Immature natural killer cell (primary cell): ENCODE data around the gene ATP6V1D. TPM values are rescaled to one million over a fixed set of nuclear protein-coding genes. Genes with fewer than 3 reads are reported as not detected.

Source experiments
- DNase-seq, 3 donors: peaks; one replicate each; pipeline ENCODE4 v3.0.0; 2022; ENCODE audit warnings: mixed read lengths in 1 of 3
- H3K27ac Mint-ChIP-seq, 6 donors: one replicate each; pipeline ENCODE4 v1.8.0; 2020; ENCODE audit warnings: mixed read lengths in 6 of 6, mild to moderate bottlenecking in 5 of 6, inconsistent platforms in 4 of 6, moderate library complexity in 3 of 6
- H3K27me3 Mint-ChIP-seq, 3 donors: one replicate each; pipeline ENCODE4 v1.8.0; 2020 to 2021; ENCODE audit warnings: low read depth in 3 of 3, mild to moderate bottlenecking in 3 of 3, mixed read lengths in 3 of 3, moderate library complexity in 3 of 3, inconsistent platforms in 1 of 3
- H3K36me3 Mint-ChIP-seq, 3 donors: one replicate each; pipeline ENCODE4 v1.8.0; 2020; ENCODE audit warnings: mixed read lengths in 3 of 3, inconsistent platforms in 2 of 3, mild to moderate bottlenecking in 2 of 3
- H3K4me1 Mint-ChIP-seq, 2 donors: one replicate each; pipeline ENCODE4 v1.8.0; 2020; ENCODE audit warnings: inconsistent platforms in 2 of 2, mild to moderate bottlenecking in 2 of 2, mixed read lengths in 2 of 2, moderate library complexity in 1 of 2
- H3K4me3 Mint-ChIP-seq, 5 donors: one replicate each; pipeline ENCODE4 v1.8.0; 2020; ENCODE audit warnings: mild to moderate bottlenecking in 5 of 5, mixed read lengths in 5 of 5, inconsistent platforms in 3 of 5, moderate library complexity in 3 of 5
- H3K9me3 Mint-ChIP-seq, 6 donors: one replicate each; pipeline ENCODE4 v1.8.0; 2020; ENCODE audit warnings: mild to moderate bottlenecking in 6 of 6, mixed read lengths in 6 of 6, inconsistent platforms in 4 of 6, moderate library complexity in 3 of 6
- polyA plus RNA-seq, 3 donors: library from polyadenylated mRNA; unstranded; fragments of 300-500 nt; fragmentation: Illumina TruSeq; gene quantifications; one replicate each; pipeline ENCODE4 v1.2.3, GENCODE V29; 2021

The ATP6V1D gene
- polyA plus RNA-seq, 3 donors from 2014 or later = 74.0 to 94.9 (median 80.1) TPM

DNA sequence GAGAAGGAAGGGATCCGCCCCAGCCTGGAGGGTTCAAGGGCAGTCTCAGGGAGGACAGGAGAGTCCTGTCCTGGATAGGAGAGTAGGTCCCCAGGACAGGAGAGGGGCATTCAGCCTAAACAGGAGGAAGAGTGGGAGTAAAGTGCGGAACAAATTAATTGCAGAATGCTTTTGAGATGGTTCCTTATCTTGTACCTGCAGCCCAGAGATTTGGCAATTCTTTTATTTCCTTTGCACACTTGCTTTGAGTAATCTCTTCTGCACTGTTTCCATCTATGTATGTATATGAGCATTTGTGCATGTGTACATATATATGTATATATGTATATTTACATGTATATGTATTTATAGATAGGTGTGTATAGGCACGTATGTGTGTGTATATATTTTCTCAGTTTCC, 29.7 kb upstream of the ATP6V1D start:
- DNase-seq = no peak

DNA sequence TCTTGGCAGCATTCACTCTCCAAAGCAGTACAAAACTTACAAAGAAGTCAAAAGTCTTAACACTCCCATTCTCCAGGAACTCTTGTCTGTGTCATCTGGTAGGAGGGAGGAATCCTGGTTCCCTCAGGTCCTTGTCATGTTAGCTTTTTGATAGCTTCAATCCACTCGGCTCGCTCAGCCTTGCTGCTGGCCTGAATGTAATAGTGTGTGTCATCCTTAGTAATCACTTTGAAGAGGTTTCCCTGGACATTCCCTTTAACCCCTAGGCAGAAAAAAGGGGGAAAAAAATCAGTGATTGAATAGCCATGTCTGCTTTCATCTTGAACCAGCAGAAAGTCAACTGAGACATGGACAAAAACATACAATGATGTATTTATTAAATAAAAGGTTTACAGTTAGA, 27.6 kb upstream of the ATP6V1D start:
- no peaks in the 10 kb centered on the region for H3K4me1 Mint-ChIP-seq
- no peaks in the 10 kb centered on the region for H3K27me3 Mint-ChIP-seq
- H3K27ac Mint-ChIP-seq = peak overlapping the region in 1 of 6 donors; percentile 23
- no peak overlapping the region for H3K4me3 Mint-ChIP-seq
- no peaks in the 10 kb centered on the region for H3K9me3 Mint-ChIP-seq
- DNase-seq = no peak
- H3K36me3 Mint-ChIP-seq = peaks cover 16 to 44% (median 16%) of the 10 kb centered on the region in 3 donors

More for the DNA sequence above, 29.7 kb upstream of the ATP6V1D start:
- peaks cover 6 to 25% (median 8%) of the 10 kb centered on the region in 3 donors for H3K36me3 Mint-ChIP-seq
- H3K4me1 Mint-ChIP-seq = no peaks in the 10 kb centered on the region
- H3K9me3 Mint-ChIP-seq = no peaks in the 10 kb centered on the region
- H3K4me3 Mint-ChIP-seq = no peak overlapping the region
- peaks cover 0 to 2% (median 0%) of the 10 kb centered on the region in 3 donors for H3K27me3 Mint-ChIP-seq
- H3K27ac Mint-ChIP-seq = no peak overlapping the region

DNA sequence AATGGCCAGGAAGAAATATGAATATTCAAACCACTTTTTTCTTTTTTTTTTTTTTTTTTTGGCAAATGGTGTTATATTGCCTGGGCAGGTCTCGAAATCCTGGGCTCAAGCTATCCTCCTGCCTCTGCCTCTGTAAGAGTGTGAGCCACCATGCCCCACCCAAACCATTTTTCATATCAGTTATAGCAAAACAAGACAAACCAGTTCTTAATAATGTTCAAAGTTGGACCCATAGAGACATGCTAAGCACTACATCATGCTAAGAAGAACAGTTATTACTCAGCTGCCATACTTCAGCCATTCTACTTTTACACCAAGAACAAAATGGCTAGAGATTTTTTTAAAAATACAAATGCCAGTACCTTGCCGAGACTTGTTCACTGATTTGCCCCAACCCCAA, 26.0 kb upstream of the ATP6V1D start:
- Mint-ChIP-seq H3K27me3 (no peaks in the 10 kb centered on the region), H3K36me3 (peaks cover 25 to 55% (median 27%) of the 10 kb centered on the region in 3 donors), H3K27ac (no peak overlapping the region), H3K4me3 (no peak overlapping the region), H3K9me3 (no peaks in the 10 kb centered on the region), H3K4me1 (no peaks in the 10 kb centered on the region)
- DNase-seq = no peak

DNA sequence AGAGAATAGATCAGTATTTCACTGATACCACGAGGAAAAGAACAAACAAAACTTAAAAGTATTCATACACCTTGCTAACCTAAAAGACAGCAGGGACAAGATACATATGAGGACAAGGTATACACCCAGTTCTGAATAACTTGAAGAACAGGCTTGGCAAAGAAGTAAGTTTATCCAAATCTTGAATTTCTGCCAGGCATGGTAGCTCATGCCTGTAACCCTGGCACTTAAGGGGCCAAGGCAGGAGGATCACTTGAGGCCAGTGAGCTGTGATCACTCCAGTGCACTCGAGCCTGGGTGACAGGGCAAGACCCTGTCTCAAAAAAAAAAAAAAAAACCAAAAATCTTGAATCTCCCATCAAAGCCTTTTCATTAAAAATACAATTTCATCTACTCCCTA, 25.5 kb upstream of the ATP6V1D start:
- no peaks in the 10 kb centered on the region for H3K9me3 Mint-ChIP-seq
- H3K27ac Mint-ChIP-seq = no peak overlapping the region
- no peaks in the 10 kb centered on the region for H3K4me1 Mint-ChIP-seq
- no peaks in the 10 kb centered on the region for H3K27me3 Mint-ChIP-seq
- H3K36me3 Mint-ChIP-seq = peaks cover 27 to 60% (median 28%) of the 10 kb centered on the region in 3 donors
- no peak overlapping the region for H3K4me3 Mint-ChIP-seq
- DNase-seq = no peak

DNA sequence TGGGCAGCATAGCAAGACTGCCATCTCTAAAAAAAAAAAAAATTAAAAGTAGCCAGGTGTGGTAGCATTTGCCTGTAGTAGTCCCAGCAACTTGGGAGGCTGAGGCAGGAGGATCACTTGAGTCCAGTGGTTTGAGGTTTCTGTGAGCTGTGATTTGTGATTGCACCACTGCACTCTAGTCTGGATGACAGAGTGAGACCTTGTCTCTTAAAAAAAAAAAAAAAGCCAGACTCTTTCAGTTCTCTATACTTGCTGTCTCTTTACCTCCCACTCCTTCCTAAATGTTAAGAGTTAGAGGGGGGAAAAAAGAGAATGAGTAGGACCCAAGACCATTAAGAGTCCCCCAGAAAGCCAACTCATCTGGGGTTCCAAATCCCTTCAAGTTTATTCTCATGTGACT, 18.3 kb upstream of the ATP6V1D start:
- Mint-ChIP-seq H3K4me3 (no peak overlapping the region), H3K36me3 (peaks cover 41 to 62% (median 46%) of the 10 kb centered on the region in 3 donors), H3K4me1 (peaks cover 8 to 27% of the 10 kb centered on the region in 2 donors), H3K27ac (peak overlapping the region in 1 of 6 donors; percentile 27), H3K27me3 (no peaks in the 10 kb centered on the region), H3K9me3 (no peaks in the 10 kb centered on the region)
- no peak for DNase-seq

DNA sequence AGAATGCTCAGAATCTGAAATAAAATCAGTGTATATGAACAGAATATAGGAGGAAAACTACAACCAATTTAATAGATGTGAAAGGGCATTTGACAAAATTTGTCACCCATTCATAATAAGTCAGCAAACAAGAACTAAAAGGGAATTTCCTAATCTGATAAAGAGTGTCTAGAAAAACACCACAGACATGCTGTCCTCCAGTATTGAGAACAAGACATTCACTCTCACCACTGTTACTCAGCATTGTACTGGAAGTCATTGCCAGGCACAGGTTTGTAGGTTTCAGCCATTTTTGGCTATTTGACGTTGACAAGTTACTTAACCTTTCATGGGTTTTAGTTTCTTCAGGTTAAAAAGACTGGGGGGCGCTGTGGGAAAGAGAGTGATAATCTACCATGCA, 13.7 kb upstream of the ATP6V1D start:
- H3K36me3 Mint-ChIP-seq = peaks cover 16 to 34% (median 28%) of the 10 kb centered on the region in 3 donors
- no peak for DNase-seq

DNA sequence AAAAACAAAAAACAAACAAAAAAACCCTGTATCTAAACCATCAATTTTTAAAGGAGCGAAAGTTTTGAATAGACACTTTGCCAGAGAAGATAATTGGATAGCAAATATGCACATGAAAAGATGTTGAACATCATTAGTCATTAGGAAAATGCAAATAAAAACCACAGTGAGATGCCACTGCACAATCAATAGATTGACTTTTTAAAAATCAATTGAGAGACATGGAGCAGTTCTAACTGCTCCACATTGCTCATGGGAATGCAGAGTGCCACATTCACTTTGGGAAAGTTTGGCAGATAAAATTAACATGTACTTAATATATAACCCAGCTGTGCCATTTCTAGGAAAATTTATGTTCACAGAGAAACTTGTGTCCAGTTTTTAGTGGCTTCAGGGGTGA, 13.2 kb upstream of the ATP6V1D start:
- no peak for DNase-seq
- no peak overlapping the region for H3K27ac Mint-ChIP-seq
- H3K36me3 Mint-ChIP-seq = peaks cover 18 to 33% (median 30%) of the 10 kb centered on the region in 3 donors
- no peak overlapping the region for H3K4me3 Mint-ChIP-seq
- H3K4me1 Mint-ChIP-seq = peaks cover 11 to 63% of the 10 kb centered on the region in 2 donors
- H3K9me3 Mint-ChIP-seq = no peaks in the 10 kb centered on the region
- no peaks in the 10 kb centered on the region for H3K27me3 Mint-ChIP-seq

More for the DNA sequence above, 13.7 kb upstream of the ATP6V1D start:
- H3K4me1 Mint-ChIP-seq = peaks cover 10 to 60% of the 10 kb centered on the region in 2 donors
- no peak overlapping the region for H3K4me3 Mint-ChIP-seq
- H3K9me3 Mint-ChIP-seq = no peaks in the 10 kb centered on the region
- H3K27me3 Mint-ChIP-seq = no peaks in the 10 kb centered on the region
- peak overlapping the region in 2 of 6 donors; percentile 13 to 39 for H3K27ac Mint-ChIP-seq

DNA sequence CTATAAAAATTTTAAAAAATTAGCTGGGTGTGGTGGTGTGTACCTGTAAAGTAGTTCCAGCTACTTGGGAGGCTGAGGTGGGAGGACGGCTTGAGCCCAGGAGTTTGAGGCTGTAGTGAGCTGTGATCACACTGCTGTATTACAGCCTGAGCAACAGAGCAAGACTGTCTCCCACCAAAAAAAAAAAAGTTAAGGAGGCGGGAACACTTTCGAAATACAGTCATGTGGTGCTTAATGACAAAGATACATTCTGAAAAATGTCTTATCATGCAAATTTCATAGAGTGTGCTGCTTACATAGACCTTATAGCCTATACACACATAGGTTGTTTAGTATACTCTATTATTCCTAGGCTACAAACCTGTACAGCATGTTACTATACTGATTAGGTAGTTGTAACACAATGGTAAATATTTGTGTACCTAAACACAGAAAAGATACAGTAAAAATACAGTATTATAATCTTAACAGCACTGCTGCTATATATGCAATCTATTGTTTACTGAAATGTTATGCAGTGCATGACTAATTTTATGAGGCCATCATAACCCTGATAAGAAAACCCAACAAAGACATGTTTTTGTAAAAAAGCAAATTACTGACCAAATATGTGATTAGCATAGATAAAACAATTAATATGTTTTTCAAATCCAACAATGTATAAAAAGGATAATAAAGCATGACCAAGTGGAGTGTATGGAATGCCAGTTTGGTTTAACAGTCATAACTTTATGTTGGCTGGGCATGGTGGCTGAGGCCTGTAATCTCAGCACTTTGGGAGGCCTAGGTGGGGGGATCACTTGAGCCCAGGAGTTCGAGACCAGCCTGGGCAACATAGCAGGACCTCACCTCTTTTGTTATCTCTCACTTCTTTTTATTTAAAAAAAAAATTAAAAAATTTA, 11.9 kb upstream of the ATP6V1D start:
- Mint-ChIP-seq H3K27ac (no peak overlapping the region), H3K9me3 (no peaks in the 10 kb centered on the region)

DNA sequence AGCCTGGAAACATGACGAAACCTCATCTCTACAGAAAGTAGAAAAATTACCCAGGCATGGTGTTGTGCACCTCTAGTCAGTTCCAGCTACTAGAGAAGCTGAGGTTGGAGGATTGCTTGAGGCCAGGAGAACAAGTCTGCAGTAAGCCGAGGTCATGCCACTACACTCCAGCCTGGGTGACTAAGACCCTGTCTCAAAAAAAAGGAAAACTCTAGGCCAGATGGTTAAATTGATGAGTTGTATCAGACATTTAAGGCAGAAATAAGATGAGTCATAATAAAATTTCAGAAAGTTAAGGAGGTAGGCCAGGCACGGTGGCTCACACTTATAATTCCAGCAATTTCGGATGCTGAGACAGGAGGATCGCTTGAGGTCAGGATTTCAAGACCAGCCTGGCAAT, 11.2 kb upstream of the ATP6V1D start:
- no peaks in the 10 kb centered on the region for H3K27me3 Mint-ChIP-seq
- H3K9me3 Mint-ChIP-seq = no peaks in the 10 kb centered on the region
- no peak overlapping the region for H3K4me3 Mint-ChIP-seq
- peak overlapping the region in 1 of 6 donors; percentile 34 for H3K27ac Mint-ChIP-seq
- H3K36me3 Mint-ChIP-seq = peaks cover 13 to 26% (median 22%) of the 10 kb centered on the region in 3 donors
- DNase-seq = no peak
- H3K4me1 Mint-ChIP-seq = peaks cover 15 to 75% of the 10 kb centered on the region in 2 donors

More for the DNA sequence above, 11.9 kb upstream of the ATP6V1D start:
- H3K27me3 Mint-ChIP-seq = no peaks in the 10 kb centered on the region
- no peak overlapping the region for H3K4me3 Mint-ChIP-seq
- H3K4me1 Mint-ChIP-seq = peaks cover 15 to 72% of the 10 kb centered on the region in 2 donors
- H3K36me3 Mint-ChIP-seq = peaks cover 14 to 25% (median 25%) of the 10 kb centered on the region in 3 donors
- DNase-seq = no peak

DNA sequence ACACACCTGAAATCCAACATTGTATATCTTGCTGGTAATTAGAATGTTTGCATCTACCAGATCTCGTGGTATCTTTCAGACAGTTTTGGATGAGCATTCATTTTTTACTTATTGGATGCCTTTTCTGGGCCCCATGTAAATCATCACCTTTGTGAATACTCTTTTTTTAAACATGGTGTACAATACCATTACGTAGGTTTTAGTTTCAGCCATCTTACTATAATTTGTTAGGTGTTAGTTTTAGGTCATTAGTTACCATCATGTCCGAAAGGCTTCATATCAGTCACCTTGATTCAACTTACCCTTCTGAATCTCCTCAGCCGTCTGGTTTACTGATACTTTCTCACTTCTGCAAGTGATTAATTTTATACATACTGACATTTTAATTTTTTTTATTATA, 5.9 kb upstream of the ATP6V1D start:
- peaks cover 27 to 79% of the 10 kb centered on the region in 2 donors for H3K4me1 Mint-ChIP-seq
- H3K4me3 Mint-ChIP-seq = no peak overlapping the region
- no peak overlapping the region for H3K27ac Mint-ChIP-seq
- no peak for DNase-seq
- H3K27me3 Mint-ChIP-seq = no peaks in the 10 kb centered on the region
- peaks cover 11 to 25% (median 24%) of the 10 kb centered on the region in 3 donors for H3K36me3 Mint-ChIP-seq
- no peaks in the 10 kb centered on the region for H3K9me3 Mint-ChIP-seq

DNA sequence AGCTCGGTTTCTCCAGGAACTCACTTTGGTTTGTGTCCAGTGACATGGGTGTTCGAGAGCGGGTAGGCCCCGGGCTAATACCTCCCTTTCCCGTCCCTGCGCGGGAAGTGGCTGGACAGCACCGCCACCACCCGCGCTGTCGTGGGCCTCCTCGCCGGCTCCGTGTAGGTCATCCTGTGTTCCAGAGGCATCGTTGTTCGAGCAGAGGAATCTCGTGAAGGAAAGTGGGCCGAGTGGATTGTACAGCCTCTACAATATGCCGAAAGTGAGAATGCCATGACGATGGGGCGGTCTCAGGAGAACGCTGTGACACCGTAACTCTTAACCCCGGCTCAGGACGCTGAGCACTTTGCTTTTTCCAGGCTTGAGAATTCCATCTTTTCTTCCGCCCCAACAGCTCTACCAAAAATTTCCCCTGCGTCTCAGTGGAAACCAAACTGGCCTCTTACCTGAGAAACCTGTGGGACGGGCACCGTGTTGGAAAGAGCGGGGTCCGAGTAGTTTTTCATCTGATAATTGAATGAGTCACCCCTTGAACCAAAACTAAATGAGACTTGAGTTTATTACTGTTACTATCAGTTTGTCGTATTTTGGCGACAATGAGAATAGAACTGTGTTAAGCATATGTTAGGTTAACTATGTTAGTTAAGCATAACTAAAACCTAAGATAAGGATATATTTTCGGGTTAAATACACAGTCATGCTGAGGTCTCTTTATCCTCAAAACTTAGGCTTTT, 1.0 kb upstream of the ATP6V1D start:
- Mint-ChIP-seq H3K9me3 (no peaks in the 10 kb centered on the region), H3K36me3 (peaks cover 0 to 10% (median 5%) of the 10 kb centered on the region in 3 donors), H3K27ac (peak overlapping the region; percentile 94 to 100 (median 98)), H3K27me3 (peaks cover 8 to 9% (median 8%) of the 10 kb centered on the region in 3 donors), H3K4me3 (peak overlapping the region; percentile 97 to 99 (median 99)), H3K4me1 (peaks cover 52 to 79% of the 10 kb centered on the region in 2 donors)
- DNase-seq = no peak

DNA sequence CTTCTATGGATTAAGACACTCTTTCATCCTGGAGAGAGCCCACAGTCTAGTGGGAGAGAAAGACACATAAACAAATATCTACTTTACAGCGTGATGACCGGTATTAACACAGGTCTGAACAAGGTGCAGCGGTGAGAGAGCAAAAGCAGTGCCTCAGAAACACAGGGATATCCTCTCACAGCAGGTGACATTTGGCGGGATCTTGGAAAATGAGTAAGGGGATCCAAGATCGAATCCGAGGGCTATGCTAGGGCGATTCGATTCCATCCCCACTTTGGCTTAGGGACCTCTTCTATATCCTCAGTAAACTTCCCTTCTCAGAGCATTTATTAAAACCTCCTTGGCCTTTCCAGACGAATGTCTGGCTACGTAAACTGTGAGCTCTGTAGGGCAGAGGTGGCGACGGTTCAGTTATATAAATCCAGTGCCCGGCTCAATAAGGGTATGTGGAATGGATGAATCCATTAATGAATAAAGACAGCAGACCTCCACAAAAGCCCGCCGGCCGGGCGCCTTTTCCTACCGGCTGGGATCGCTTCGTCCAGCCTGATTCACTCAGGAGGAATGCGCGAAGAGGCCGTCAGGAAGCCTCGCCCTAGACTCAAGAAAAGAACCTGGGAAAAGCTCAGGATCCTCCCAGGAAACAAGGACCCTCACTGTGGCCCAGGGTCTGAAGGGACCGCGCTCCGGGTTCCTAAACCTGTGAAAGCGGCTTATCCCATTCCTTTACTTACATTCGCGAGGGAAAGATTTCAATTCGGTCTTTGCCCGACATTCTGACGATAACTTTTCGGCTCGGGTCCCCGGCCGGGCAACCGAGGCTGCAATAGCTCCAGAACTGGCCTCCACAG, 455 bp downstream of the ATP6V1D start:
- H3K9me3 Mint-ChIP-seq = no peaks in the 10 kb centered on the region
- H3K27me3 Mint-ChIP-seq = peaks cover 8 to 9% (median 8%) of the 10 kb centered on the region in 3 donors
- peaks cover 46 to 75% of the 10 kb centered on the region in 2 donors for H3K4me1 Mint-ChIP-seq
- peak overlapping the region; percentile 94 to 100 (median 98) for H3K27ac Mint-ChIP-seq
- H3K4me3 Mint-ChIP-seq = peak overlapping the region; percentile 97 to 99 (median 99)
- no peaks in the 10 kb centered on the region for H3K36me3 Mint-ChIP-seq
- peak in 1 of 3 donors; percentile 4 for DNase-seq

DNA sequence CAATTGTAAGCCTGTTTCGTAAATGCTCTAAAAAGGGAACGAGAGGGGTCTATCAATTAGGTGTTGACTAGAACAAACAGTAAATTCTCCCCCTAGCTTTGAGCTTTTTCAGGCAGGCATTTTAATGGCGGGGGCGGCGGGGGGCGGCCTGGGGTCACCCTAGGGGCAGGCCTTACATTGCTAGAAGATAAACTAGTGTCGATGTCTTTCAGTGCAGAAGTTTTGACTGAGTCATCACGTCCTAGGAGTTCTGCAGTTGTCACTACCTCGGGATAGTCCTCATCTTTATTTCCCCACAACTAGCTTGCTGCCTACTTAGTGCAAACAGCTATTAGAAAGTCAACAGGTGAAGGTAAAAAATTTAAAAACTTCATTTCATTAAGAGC, 1.6 kb downstream of the ATP6V1D start:
- no peaks in the 10 kb centered on the region for H3K9me3 Mint-ChIP-seq
- DNase-seq = no peak
- H3K36me3 Mint-ChIP-seq = no peaks in the 10 kb centered on the region
- peak overlapping the region; percentile 97 to 99 (median 99) for H3K4me3 Mint-ChIP-seq
- H3K27ac Mint-ChIP-seq = peak overlapping the region in 4 of 6 donors; percentile 38 to 100 (median 84)
- peaks cover 8 to 9% (median 8%) of the 10 kb centered on the region in 3 donors for H3K27me3 Mint-ChIP-seq
- H3K4me1 Mint-ChIP-seq = peaks cover 45 to 63% of the 10 kb centered on the region in 2 donors
